Activated CD8-positive, alpha-beta memory T cell treated with anti-CD3 and anti-CD28 coated beads, Interleukin-2, amount 50 U/mL, for 24 hours (primary cell): Measurements from ENCODE around the gene ACP2.

Source experiments
- DNase-seq: peaks from one replicate; pipeline ENCODE4 v3.0.0-alpha.2; 2020; ENCODE audit errors: extremely low read depth

ACP2 gene

GRCh38 chr11:47269002-47269828 is 20.6 kb upstream of the ACP2 start:
- DNase-seq, result peak; percentile 51

GRCh38 chr11:47268448-47269001 is 19.9 kb upstream of the ACP2 start:
- no peak for DNase-seq

GRCh38 chr11:47267876-47268275 is 19.3 kb upstream of the ACP2 start:
- no peak for DNase-seq

- no peak for DNase-seq
These were observed 15.9 kb upstream of the ACP2 start for GRCh38 chr11:47264521-47264920.

GRCh38 chr11:47264119-47264518 is 15.5 kb upstream of the ACP2 start:
- DNase-seq, result no peak

- no peak for DNase-seq
These were observed 12.7 kb upstream of the ACP2 start for GRCh38 chr11:47261291-47261800.

GRCh38 chr11:47260366-47260765 is 11.8 kb upstream of the ACP2 start:
- no peak for DNase-seq

- no peak for DNase-seq
These were observed 10.8 kb upstream of the ACP2 start for GRCh38 chr11:47259232-47259977.

GRCh38 chr11:47258317-47258902 is 9.8 kb upstream of the ACP2 start:
- DNase-seq, result no peak

GRCh38 chr11:47257517-47258316 is 9.1 kb upstream of the ACP2 start, which contains the start of gene NR1H3:
Gene NR1H3 (plus strand): TSS chr11:47257996. CDS start chr11:47259217, 1,221 bp downstream.
- no peak for DNase-seq

- DNase-seq, result no peak
These were observed 8.5 kb upstream of the ACP2 start for GRCh38 chr11:47257177-47257516.

GRCh38 chr11:47256374-47256773 is 7.8 kb upstream of the ACP2 start:
- no peak for DNase-seq

- DNase-seq, result no peak
These were observed 5.8 kb upstream of the ACP2 start for GRCh38 chr11:47254386-47254785.

GRCh38 chr11:47253660-47254059 is 5.0 kb upstream of the ACP2 start:
- no peak for DNase-seq

GRCh38 chr11:47251751-47252150 is 3.1 kb upstream of the ACP2 start:
- DNase-seq, result no peak

GRCh38 chr11:47249378-47249715 is 733 bp upstream of the ACP2 start:
- no peak for DNase-seq

GRCh38 chr11:47248304-47248663 is 330 bp downstream of the ACP2 start:
- DNase-seq, result no peak

- no peak for DNase-seq
These were observed 1.1 kb downstream of the ACP2 start for GRCh38 chr11:47247502-47247901.

- DNase-seq, result no peak
These were observed 2.8 kb downstream of the ACP2 start for GRCh38 chr11:47245611-47246357.

- no peak for DNase-seq
These were observed 3.9 kb downstream of the ACP2 start for GRCh38 chr11:47244448-47245350.
